HG03457 (cell line): ENCODE measurements around the gene GYPC.

ENCODE experiments used
- ATAC-seq: cut with Tn5 transposase; IDR thresholded peaks from one replicate; pipeline ENCODE4 v1.9.1; 2021; ENCODE audit warnings: moderate number of reproducible peaks; ENCODE audit not compliant: unreplicated experiment

Gene GYPC

DNA sequence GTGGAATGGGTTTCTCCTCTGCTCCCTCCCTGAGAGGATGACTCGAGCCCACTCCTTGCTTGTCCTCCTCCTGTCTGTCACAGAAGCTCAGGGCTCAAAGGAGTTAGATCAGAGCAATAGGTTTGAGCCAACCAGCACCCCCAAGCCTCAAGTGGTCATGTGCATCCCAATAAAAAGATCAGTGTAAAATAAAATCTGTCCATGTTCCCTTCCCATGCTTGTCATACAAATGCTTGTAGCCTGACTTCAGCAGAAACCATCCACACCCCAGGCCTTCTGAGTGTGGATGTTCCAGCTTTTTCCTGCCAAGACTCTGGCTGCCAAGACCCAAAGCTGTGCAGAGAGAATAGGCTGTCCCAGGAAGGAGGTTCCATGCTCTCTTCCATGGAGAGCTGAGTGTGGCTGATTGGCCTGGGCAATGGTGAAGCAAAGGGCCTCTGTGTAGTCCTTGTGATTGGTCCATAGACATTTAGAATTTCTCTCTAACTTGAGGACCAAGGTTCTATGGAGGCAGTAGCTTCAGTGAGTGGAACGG, 67.4 kb downstream of the GYPC start:
- ATAC-seq, result no peak

GRCh38 chr2:126725580-126725979, 69.6 kb downstream of the GYPC start:
- ATAC-seq, result no peak

- ATAC-seq, result no peak
Observed at GRCh38 chr2:126729896-126730295, 73.9 kb downstream of the GYPC start.

DNA sequence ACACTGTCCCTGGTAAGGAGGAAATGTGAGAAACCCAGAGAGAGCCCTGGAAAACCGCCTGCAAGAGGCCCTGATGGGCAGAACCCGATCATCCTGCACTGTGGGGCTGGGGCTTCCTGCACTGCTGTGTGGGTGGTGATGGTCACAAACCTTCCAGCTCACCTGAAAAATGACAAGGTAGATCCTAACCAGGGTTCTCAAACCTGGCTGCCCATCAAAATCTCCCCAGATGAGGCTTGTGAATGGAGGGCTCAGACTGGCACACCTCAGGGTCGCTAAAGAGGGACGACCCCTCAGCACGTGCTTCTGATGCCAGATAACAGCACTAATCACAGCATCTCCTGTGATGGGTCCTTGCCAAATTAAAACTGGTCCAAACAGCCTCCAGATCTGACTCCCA, 74.7 kb downstream of the GYPC start:
- no peak for ATAC-seq

DNA sequence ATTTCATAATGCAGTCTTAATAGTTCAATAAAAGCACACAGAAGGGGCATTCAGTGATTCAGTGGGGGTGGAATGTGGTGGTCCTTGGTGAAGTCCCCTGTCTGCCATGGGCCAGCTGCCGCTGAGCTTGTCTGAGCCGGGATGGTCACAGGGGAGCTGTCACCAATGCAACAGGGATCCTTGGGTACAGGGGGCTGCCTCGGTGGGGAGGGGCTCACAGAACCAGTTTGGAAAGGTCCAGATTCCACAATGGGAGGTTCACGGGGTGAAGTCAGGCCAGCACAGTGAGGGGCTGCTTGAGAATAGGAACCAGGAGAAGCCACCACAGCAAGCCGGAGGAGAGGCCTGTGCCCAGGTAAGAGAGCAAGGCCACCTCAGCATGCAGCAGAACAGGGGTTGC, 75.4 kb downstream of the GYPC start:
- no peak for ATAC-seq

DNA sequence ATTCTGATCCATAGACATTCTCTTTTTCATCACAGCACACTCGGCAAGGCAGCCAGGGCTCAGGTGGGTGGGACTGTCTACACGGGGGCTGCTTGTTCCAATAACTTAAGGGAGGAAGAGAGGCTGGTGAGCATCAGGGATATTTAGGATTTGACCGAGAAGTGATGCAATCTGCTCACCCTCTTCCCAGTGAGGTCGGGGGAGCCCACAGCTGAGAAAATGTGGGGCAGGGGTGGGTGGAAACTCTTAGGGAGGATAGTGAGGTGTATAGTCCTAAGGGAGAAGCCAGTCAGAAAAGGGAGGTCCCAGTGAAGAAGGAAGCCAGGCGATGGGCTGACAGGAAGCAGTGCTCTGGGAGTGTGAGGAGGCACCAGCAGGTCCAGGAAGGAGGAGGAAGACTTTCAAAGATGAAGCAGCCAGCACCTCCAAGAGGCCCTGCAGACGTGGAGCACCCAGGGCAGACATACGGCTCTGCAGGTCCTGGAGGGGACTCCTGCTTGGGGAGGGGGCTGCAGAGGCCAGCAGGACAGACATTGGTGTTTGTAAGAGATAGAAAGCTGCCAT, 76.8 kb downstream of the GYPC start:
- no peak for ATAC-seq

GRCh38 chr2:126733795-126734194, 77.8 kb downstream of the GYPC start:
- ATAC-seq, result no peak

GRCh38 chr2:126736133-126736874, 80.3 kb downstream of the GYPC start:
- ATAC-seq, result no peak

- ATAC-seq, result no peak
Observed at GRCh38 chr2:126739141-126739540, 83.2 kb downstream of the GYPC start.

- ATAC-seq, result no peak
Observed at GRCh38 chr2:126744640-126745039, 88.7 kb downstream of the GYPC start.
